IPS DF 4.7 (cell line): ENCODE results near the gene FAM187B.
A peak's percentile ranks its signal among the peaks of the same experiment; 100 is the strongest.

ENCODE experiments used
- DNase-seq: peaks from one replicate; pipeline ENCODE4 v3.0.0-alpha.2; 2013; ENCODE audit warnings: low spot score; ENCODE audit errors: extremely low read depth

The FAM187B gene

DNA sequence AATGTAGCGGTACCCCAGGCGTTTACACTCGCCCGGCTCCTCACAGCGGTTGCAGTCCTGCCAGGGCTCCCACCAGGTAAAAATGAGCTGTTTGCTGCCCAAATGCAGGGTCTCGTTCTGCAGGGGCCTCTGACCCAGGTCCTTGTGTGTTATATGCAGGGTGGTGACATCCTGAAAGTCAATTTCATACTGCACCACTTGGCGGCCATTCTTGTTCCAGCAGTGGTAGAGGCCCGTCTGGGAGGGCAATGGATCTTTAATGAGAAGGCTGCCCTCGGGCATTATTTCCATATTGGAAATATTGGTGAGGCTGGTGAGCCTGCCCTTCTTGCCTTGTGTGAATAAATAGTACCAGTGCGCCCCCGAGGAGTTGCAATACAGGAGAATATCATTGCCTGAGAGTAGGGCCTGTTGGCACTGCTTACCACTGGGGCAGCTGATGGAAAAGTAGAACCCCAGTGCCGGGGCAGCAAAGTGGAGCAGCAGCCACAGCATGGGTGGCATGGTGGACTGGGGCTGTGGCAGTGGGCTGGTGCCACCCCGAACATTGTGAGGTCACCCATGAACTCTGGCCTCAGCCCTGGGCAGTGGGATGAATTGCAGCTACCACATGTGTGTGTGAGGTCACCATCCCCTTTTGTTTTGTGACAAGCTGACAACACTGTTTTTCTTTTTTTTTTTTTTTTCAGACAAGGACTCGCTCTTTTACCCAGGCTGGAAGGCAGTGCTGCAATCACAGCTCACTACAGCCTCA lies at the start of gene FAM187B:
TSS of gene FAM187B (minus strand) at position 563 of the 754 bp plus-strand sequence. CDS start at position 504, 59 bp downstream.
- no peak for DNase-seq

DNA sequence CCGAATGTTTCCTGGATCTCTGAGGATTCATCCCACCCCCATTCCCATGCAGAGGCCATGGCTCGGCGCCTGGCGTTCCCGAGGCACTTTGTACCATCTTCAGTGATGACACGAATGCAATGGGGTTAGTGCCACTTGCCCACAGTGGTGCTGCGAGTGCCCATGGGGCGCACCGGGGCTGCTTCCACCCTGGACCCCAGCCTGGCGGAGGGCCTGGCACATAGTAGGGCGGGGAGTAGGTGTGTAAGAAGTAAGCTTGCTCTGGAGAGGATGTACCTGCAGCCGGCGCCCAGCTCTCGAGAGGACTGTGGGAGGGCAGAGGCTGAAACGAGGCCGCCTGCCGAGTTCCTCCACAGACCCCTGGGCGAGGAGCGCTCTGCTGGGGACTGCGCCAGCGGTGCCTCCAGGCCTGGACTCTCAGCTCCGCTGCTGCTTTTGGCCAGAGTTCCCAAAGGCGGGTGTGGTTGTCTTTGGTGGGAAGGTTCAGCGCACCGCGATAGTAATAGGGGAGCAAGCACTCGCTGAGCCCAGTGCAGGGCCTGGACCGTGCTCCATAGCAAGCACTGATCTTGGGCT lies 48.3 kb upstream of the FAM187B start:
- no peak for DNase-seq

DNA sequence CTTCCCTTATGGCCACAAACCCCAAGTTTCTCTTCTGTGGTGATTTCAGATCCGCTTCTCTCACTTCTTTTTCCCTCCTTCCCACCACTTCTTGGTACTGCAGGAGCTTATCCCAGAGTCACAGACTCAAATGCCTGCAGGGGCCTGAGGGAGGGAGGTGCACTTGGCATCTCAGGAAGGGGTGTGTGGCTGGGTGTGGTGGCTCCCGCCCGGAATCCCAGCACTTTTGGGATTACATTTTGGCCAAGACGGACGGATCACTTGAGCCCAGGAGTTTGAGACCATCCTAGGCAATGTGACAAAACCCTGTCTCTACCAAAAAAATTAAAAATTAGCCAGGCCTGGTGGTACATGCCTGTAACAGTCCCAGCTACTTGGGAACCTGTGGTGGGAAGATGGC lies 45.8 kb upstream of the FAM187B start:
- DNase-seq: no peak

DNA sequence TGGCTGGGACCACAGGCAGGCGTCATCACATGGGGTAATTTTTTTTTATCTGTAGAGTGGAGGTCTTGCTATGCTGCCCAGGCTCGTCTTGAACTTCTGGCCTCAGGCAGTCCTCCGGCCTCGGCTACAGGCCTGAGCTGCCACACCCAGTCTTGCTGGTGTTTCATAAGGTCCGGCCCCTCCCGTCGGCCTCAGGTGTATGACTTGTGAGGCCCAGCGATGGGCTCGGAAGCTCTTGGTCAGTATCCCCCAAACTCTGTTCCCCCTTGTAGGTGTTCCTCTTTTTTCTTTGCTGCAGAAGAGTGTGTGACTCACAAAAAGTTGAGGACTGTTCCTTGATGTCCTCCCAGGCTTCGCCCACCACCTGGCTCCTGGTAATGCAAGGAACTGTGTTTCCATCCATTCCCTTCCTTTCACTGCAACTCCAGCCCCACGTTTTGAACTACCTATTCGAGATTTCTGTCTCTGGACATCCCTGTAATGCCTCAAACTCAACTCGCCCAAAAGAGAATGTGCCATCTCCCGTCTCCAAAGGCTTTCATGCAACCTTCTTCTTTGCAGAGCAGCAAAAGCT lies 45.2 kb upstream of the FAM187B start:
- DNase-seq: no peak

DNA sequence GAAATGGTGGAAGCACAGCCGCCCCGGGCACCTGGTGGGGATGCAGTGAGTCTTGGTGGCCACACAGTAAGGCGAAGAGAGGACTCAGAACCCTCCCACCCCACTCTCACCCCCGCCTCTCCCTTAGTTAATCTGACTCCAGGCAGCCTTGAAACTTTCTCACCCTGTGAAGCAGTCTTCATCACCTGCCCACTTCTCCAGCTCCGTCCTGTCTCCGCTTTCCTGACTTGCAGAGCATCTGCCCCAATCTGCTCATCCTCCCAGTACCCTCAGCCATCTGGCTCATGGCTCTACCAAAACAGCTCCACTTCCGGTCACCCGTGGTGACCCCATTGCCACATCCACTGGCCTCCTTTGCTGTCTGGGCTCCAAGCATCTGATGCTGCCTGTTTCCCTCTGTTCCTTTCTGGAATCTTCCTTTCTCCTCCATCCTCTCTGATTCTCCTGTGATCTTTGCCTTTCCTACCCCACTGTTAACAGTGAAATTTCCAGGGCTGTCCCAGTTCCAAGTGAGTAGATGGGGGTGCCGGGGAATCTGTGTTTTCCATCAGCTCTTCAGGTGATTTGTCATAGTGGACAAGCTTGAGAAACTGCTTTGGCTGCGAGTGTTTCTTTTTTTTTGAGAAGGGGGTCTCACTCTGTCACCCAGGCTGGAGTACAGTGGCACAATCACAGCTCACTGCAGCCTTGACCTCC lies 44.6 kb upstream of the FAM187B start:
- DNase-seq: no peak

DNA sequence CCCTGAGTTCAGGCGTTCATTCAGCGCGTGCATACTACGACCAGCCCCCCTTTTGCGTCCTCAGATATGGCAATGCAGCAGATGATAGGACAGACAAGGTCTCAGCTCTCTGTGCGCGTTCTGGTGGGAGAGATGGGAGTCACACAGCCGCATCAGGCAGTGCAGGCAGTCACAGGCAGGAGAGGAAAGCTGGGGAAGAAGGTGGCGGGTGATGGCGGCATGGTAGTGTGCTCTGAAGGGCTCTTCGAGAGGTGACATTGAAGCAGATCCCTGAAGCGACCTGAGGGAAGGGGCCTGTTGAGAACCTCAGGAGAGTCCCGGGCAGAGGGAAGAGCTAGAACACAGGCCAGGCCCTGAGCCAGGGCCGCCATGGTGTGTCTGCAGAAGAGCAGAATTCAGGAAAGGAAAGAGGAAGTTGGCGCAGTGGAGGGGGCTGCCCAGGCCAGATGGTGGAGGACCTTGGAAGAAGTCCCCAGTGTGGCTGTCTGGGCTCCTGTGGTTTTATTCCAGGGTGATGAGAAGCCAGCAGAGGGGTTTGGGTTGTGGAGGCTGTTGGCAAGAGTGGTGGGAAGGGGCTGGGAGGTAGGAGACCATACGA lies 43.7 kb upstream of the FAM187B start:
- no peak for DNase-seq

DNA sequence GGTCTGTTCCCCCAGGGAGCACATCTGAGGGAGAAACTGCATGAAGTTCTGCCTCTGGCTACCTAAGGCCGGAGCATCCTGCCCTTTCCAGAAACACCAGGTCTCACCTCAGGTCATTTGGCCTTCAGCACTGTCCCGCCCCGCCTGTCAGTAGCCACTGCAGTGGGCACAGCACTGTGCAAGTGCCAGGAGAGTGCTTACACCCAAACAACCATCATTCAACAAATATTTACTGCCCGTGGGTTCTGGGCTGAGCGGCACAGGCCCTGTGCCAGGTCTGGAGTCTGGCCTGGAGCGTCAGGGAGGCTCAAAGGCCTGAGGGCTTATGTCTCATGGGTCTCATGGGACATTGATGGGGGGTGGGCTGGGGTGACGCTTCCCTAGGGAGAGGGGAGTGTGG lies 43.0 kb upstream of the FAM187B start:
- DNase-seq: no peak

DNA sequence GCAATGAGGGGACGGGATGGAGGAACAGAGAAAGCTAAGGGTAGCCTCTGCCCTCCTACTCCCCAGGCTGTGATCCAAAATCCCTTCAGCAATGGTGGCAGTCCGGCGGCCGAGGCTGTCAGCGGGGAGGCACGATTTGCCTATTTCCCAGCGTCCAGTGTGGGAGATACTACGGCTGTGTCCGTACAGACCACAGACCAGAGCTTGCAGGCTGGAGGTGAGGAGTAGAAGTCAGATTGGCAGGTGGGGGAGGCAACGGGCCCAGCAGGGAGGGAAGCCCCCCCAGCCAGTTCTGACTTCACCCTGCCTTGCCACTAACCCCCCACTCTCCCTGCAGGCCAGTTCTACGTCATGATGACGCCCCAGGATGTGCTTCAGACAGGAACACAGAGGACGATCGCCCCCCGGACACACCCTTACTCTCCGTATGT lies 41.9 kb upstream of the FAM187B start:
- DNase-seq: no peak

DNA sequence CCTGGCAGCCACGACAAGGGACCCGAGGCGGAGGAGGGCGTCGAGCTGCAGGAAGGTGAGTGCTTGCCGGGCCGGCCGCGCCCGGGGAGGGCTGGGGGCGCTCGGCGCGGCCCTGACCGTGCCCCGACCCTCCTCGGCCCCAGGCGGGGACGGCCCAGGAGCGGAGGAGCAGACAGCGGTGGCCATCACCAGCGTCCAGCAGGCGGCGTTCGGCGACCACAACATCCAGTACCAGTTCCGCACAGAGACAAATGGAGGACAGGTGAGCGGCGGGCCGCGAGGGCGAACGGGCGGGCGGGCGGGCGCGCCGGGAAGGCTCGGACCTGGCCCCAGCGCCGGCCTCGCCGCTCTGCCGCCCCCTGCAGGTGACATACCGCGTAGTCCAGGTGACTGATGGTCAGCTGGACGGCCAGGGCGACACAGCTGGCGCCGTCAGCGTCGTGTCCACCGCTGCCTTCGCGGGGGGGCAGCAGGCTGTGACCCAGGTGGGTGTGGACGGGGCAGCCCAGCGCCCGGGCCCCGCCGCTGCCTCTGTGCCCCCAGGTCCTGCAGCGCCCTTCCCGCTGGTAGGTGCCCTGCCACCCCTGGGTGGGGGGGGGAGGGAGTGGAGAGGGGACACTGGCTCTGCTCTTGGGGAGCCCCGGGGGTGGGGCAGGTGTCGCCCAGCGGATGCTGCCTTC lies 41.0 kb upstream of the FAM187B start:
- peak; percentile 30 for DNase-seq

DNA sequence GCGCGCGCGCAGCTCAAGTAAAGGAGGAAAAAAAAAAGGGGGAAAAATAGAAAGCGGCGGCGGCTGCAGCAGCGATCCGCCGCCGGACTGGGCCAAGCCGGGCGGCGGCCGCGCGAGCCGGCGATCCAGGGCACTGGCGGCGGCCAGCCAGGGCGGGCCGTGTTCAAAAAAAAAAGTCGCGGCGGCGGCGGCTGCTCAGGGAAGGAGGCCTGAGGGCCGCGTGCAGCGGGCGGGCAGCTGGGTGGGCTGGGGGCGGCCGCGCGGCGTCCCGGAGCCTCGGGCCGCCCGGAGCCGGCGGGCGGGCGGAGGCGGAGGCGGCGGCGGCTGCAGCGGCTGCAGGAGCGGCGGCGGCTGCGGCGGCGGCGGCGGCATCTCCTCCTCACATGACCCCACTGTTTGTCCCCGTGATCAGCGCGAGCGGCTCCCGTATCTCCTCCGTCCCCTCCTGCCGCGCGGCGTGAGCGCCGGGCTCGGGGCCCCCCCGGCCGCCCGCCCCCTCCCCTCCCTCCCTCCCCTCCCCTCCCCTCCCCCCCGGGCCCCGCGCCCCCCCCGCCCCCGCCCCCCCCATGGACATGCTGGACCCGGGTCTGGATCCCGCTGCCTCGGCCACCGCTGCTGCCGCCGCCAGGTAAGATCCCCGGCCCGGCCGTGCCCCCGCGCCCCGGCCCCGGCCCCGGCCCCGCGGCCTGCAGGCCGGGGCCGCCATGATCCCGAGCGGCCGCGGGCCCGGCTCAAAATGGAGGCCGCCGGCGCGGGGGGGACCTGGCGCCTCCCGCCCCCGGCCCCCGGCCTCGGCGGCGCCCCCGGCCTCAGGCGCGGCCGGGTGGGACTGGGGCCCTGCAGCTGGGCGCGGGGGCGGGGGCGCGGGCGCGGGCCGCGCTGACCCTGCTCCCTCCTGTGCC lies 40.2 kb upstream of the FAM187B start, which contains the start of gene USF2:
TSS of gene USF2 (plus strand) at position 427 of the 902 bp plus-strand sequence. CDS start at position 567, 140 bp downstream.
- DNase-seq: no peak

DNA sequence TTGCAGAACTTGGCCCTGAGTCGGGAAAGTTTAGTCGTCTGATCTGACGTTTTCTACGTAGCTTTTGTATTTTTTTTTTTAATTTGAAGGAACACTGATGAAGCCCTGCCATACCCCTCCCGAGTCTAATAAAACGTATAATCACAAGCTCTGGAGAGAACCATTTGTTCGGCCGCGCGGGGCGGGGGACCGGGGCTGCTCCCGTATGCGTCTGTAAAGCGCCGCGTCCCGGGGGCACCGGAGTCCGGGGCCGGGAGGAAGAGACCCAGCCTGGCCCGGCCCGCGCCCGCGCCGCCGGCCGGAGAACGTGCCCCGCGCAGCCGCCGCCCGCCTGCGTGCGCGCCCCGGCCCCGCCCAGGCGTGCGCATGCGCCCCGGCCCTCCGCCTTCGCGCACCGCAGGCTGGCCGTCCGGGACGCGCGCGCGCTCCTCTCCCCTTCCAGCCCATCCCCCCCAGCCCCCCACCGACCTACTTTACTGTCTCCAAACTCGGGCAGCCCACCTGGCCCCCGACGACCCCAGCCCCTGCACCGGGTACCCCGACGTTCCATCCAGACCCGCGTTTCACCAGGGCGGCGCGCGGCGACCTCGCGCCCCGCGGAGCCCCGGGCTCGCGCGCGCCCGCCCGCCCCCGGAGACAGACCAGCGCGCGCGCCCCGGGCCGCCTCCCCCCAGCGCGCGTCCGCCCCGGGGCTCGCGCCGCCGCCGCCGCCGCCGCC lies 39.4 kb upstream of the FAM187B start:
- DNase-seq: no peak

DNA sequence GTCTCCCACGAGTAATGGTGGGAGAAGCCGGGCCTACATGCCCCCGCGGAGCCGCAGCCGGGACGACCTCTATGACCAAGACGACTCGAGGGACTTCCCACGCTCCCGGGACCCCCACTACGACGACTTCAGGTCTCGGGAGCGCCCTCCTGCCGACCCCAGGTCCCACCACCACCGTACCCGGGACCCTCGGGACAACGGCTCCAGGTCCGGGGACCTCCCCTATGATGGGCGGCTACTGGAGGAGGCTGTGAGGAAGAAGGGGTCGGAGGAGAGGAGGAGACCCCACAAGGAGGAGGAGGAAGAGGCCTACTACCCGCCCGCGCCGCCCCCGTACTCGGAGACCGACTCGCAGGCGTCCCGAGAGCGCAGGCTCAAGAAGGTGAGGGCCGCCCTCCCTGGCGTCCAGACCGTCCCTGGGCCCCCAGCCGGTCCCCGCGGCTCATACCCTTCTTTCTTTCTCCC lies 38.8 kb upstream of the FAM187B start:
- DNase-seq: no peak

DNA sequence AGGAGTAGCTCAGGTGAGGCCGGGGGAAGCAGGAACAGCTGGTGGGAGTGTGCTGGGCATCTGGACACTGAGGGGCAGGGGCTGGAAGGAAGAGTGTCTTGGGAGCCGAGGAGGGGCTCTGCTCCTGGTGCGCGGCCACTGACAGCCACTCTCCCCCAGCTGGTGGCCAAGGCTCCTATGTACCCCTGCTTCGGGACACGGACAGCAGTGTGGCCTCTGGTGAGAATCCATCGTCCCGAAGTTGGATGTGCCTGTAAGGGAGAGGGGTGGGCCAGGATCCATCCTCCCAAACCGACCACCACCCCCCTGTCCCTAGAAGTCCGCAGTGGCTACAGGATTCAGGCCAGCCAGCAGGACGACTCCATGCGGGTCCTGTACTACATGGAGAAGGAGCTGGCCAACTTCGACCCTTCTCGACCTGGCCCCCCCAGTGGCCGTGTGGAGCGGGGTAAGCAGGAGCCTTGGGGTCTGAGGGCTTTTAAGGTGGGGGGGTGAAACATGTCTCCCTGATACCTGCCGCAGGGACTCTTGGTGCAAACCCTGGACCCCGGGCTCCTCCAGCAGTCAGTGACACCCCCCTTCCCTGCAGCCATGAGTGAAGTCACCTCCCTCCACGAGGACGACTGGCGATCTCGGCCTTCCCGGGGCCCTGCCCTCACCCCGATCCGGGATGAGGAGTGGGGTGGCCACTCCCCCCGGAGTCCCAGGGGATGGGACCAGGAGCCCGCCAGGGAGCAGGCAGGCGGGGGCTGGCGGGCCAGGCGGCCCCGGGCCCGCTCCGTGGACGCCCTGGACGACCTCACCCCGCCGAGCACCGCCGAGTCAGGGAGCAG lies 38.2 kb upstream of the FAM187B start:
- no peak for DNase-seq

DNA sequence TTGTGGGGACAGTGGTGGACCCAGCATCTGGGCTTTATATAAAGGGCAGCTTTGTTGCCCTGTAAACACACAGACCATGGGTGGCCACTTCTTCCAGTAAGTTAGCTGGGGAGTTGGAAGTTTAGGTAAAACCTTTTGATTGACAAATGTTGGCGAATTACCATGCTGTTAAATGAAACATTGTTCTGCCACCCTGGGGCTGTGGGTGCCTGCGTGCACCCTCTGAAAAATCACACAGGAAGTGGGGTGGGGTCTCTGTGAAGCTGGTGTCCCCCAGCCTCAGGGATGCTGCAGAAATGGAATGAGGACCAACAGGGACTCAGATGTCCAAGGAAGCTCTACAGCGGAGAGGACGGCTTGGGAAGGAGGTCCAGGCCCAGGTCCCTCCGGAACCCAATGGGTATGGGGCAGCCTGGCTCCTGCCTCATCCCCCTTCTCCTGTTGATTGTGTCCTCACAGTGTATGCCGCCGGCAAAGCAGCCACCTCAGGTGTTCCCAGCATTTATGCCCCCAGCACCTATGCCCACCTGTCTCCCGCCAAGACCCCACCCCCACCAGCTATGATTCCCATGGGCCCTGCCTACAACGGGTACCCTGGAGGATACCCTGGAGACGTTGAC lies 37.5 kb upstream of the FAM187B start:
- no peak for DNase-seq

DNA sequence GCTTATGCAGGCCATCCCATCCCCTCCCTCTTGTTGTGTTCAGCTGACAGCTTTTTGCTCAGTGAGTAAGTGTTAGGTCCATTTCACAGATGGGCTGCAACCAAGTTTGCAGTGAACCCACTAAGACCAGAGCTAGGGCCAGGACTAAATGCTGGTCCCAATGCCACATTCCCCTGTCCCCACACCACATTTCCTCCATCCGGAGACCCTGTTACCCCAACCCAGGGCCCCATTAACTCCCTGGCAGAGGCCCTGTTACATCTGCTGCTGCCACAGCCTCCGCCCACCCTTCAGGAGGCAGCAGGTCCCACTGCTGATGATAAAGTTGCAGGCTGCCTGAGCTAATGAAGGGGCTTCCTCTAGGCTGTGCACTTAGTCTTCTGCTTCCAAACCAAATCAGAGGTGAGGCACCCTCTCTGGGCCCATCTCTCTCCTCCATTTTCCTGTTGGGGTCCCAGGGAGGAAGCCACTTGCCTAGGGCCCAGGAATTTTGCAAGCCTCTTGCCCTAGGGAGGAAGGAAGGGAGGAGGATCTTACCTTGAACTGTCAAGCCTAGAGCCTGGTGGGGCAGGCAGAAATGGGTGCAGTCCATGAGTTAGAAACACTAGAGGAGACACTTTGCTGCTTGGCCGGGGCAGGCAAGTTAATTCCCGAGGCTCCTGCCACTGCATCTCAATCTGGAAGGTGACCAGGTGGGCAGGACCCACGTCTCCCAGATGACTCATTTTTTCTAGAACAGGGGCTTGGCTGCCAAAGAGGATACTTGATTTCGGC lies 36.8 kb upstream of the FAM187B start:
- DNase-seq: no peak

DNA sequence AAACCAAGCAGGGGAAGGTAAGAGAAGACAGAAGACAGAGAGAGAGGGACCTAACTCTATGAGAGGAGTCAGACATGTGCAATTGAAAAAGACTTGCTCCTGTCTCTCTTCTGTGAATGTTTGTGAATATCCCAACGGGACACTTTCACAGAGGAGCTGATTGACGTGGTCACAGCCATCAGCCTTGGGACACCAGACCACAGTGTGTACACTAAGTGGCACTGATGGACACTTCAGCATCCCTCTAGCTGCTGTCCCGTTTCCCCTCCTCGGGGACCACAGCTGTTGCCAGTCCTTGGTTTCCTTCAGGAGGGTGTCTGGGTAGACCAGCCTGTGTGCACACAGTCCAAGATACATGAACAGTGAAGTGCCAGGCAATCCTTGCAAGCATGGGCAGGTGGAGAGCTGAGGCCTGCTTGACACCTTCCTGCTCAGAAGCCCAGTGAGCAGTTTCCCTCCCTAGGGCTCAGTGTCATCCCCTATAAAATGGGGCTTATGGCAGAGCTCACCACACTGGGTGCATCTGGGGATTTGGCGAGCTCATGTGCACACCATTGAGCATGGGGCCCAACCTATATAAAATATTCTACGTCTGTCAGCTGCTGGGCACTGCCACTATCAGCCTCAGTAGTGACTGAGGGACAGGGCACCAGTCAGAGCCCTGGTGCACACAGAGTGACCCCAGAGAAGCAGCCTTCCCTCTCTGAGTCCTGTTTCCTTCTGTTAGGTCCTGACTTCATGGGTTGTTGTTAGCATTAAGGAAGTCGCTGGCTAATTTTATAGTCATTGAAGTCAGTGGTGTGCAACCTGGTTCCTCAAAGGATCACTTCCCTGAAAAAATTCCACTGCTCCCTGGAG lies 36.0 kb upstream of the FAM187B start:
- no peak for DNase-seq
